Dermis blood vessel endothelial cell (primary cell): Measurements from ENCODE around the gene GTF3C6. TPM values are rescaled to one million over a fixed set of nuclear protein-coding genes. Genes with fewer than 3 reads are reported as not detected.
A peak's percentile ranks its signal among the peaks of the same experiment; 100 is the strongest.
"Not testable (repeated sequence)": the region's sequence is repeated elsewhere in the genome, so short reads cannot be mapped to it uniquely, and the experiment has no call there.

Experiments
- DNase-seq: peaks from one replicate; pipeline ENCODE4 v3.0.0; 2010
- total RNA-seq: library from RNA; depleted of rRNA; stranded (reverse); fragments of >200 nt; gene quantifications from 2 replicates; pipeline ENCODE4 v1.2.3, GENCODE V29; 2014

GTF3C6 gene
- 47.1 and 62.6 TPM in 2 replicates for total RNA-seq

- DNase-seq, result peak; percentile 96
Measured at GRCh38 chr6:110958329-110959192, at the start of gene GTF3C6. TSS of gene GTF3C6 (plus strand) at chr6:110958706. CDS start at chr6:110958770, 64 bp downstream.

GRCh38 chr6:110930781-110931180 is 27.7 kb upstream of the GTF3C6 start:
- no peak for DNase-seq

- DNase-seq, result no peak
Measured at GRCh38 chr6:110933912-110934311, 24.6 kb upstream of the GTF3C6 start.

- DNase-seq, result no peak
Measured at GRCh38 chr6:110934381-110934898, 24.1 kb upstream of the GTF3C6 start.

GRCh38 chr6:110935171-110935570 is 23.3 kb upstream of the GTF3C6 start:
- DNase-seq, result no peak

- DNase-seq, result no peak
Measured at GRCh38 chr6:110938171-110938570, 20.3 kb upstream of the GTF3C6 start.

- peak; percentile 15 for DNase-seq
Measured at GRCh38 chr6:110939429-110940200, 18.9 kb upstream of the GTF3C6 start.

GRCh38 chr6:110944681-110945151 is 13.8 kb upstream of the GTF3C6 start:
- DNase-seq, result peak; percentile 46

GRCh38 chr6:110946498-110946897 is 12.0 kb upstream of the GTF3C6 start:
- no peak for DNase-seq

- DNase-seq, result peak; percentile 61
Measured at GRCh38 chr6:110949679-110950285, 8.7 kb upstream of the GTF3C6 start.

GRCh38 chr6:110950440-110950839 is 8.1 kb upstream of the GTF3C6 start:
- DNase-seq, result no peak

- DNase-seq, result no peak
Measured at GRCh38 chr6:110951008-110951407, 7.5 kb upstream of the GTF3C6 start.

- peak; percentile 25 for DNase-seq
Measured at GRCh38 chr6:110951986-110952794, 6.3 kb upstream of the GTF3C6 start.

GRCh38 chr6:110953633-110954303 is 4.7 kb upstream of the GTF3C6 start:
- no peak for DNase-seq

GRCh38 chr6:110960014-110960390 is 1.5 kb downstream of the GTF3C6 start:
- no peak for DNase-seq

- DNase-seq, result not testable (repeated sequence)
Measured at GRCh38 chr6:110962636-110963035, 4.1 kb downstream of the GTF3C6 start.

- no peak for DNase-seq
Measured at GRCh38 chr6:110965629-110966229, 7.2 kb downstream of the GTF3C6 start.

- DNase-seq, result not testable (repeated sequence)
Measured at GRCh38 chr6:110968661-110969060, 10.2 kb downstream of the GTF3C6 start.

- peak; percentile 16 for DNase-seq
Measured at GRCh38 chr6:110971468-110971867, 13.0 kb downstream of the GTF3C6 start.

GRCh38 chr6:110976575-110976974 is 18.1 kb downstream of the GTF3C6 start:
- no peak for DNase-seq

GRCh38 chr6:110979565-110980101 is 21.1 kb downstream of the GTF3C6 start:
- no peak for DNase-seq
